ENCODE results near the gene CAPN1.
"Not testable (repeated sequence)": the region's sequence is repeated elsewhere in the genome, so short reads cannot be mapped to it uniquely, and the experiment has no call there.

CAPN1 gene

GRCh38 chr11:65216830-65217229 lies 35.1 kb downstream of the CAPN1 start:
- DNase-seq (ENCODE audit: extremely low read depth in 1 of 2, low read depth in 1 of 2): no peak

- no peak for DNase-seq (ENCODE audit: extremely low read depth in 1 of 2, low read depth in 1 of 2)
These were observed 36.0 kb downstream of the CAPN1 start for GRCh38 chr11:65217441-65218423.

- no peak for DNase-seq (ENCODE audit: extremely low read depth in 1 of 2, low read depth in 1 of 2)
These were observed 36.7 kb downstream of the CAPN1 start for GRCh38 chr11:65218446-65218845.

GRCh38 chr11:65219930-65220213 lies 38.1 kb downstream of the CAPN1 start:
- no peak for DNase-seq (ENCODE audit: extremely low read depth in 1 of 2, low read depth in 1 of 2)

DNA sequence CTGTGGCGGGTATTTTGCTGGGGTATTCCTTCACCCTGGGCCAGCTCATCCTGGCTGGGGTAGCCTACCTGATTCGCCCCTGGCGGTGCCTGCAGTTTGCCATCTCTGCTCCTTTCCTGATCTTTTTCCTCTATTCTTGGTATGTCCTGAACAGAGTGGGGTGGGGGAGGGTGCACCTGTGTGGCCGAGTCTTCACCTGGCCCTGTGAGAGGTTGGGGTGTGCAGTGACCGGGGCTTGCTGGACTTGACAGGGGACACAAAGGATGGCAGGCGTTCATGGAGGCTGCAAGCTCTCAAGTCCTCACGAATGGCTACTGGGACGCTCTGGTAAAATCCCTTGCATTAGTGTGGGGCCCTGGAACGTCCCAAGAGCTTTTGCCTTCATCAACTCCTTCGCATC lies 39.3 kb downstream of the CAPN1 start:
- DNase-seq (ENCODE audit: extremely low read depth in 1 of 2, low read depth in 1 of 2): no peak

- DNase-seq (ENCODE audit: extremely low read depth in 1 of 2, low read depth in 1 of 2): no peak
These were observed 41.3 kb downstream of the CAPN1 start for GRCh38 chr11:65223011-65223410.

- no peak for DNase-seq (ENCODE audit: extremely low read depth in 1 of 2, low read depth in 1 of 2)
These were observed 43.2 kb downstream of the CAPN1 start for GRCh38 chr11:65224930-65225278.

DNA sequence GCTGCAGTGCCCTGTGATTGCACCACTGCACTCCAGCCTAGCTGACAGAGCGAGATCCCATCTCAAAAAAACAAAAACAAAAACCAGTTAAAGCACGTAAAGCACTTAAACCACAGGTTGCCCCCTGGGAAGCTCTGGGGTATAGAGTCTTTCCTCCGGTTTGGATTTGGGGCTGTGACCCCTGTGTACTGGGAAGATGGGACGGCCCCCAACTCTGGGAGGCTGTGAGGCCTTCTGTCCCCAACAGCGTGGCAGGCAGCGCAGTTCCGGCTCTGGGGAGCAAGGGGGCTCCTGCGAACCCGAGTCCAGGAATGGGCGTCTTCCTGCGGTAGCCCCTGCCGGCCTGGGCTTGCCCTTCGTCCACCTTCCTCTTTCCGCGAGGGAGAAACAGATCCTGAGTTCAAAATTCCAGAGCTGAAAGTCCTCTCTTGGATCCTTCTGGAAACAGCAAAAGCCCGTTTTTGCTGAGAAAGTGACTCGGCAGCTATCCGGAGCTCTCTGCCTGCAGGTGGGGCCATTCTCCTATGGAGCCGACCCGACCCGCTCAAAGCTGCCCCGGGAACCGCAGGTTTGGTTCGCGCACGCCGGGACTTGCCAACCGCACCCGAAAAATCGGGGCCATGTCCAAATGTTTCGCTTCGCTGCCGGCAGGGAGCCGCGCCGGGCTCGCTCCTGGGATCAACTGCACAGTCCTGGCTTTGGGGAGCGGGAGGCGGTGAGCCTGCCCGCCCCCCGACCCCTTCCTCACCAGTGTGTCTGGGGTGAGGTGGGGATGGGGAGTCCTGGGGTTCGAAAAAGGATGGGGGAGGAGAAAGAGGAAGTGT lies 43.8 kb downstream of the CAPN1 start:
- DNase-seq (ENCODE audit: extremely low read depth in 1 of 2, low read depth in 1 of 2): peak in 1 of 2 donors; percentile 35

DNA sequence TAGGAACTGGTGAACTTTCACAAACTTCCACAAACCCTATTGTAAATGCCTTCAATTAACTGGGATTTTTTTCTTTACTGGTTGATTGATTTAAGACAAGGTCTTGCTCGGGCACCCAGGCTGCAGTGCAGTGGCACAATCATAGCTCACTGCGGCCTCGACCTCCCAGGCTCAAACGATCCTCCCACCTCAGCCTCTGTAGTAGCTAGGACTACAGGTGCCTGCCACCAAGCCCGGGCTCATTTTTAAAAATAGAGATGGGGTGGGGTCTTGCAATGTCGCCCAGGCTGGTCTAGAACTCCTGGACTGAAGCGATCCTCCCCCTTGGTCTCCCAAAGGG lies 44.3 kb downstream of the CAPN1 start:
- DNase-seq (ENCODE audit: extremely low read depth in 1 of 2, low read depth in 1 of 2): no peak

GRCh38 chr11:65227879-65228278 lies 46.2 kb downstream of the CAPN1 start:
- no peak for DNase-seq (ENCODE audit: extremely low read depth in 1 of 2, low read depth in 1 of 2)

DNA sequence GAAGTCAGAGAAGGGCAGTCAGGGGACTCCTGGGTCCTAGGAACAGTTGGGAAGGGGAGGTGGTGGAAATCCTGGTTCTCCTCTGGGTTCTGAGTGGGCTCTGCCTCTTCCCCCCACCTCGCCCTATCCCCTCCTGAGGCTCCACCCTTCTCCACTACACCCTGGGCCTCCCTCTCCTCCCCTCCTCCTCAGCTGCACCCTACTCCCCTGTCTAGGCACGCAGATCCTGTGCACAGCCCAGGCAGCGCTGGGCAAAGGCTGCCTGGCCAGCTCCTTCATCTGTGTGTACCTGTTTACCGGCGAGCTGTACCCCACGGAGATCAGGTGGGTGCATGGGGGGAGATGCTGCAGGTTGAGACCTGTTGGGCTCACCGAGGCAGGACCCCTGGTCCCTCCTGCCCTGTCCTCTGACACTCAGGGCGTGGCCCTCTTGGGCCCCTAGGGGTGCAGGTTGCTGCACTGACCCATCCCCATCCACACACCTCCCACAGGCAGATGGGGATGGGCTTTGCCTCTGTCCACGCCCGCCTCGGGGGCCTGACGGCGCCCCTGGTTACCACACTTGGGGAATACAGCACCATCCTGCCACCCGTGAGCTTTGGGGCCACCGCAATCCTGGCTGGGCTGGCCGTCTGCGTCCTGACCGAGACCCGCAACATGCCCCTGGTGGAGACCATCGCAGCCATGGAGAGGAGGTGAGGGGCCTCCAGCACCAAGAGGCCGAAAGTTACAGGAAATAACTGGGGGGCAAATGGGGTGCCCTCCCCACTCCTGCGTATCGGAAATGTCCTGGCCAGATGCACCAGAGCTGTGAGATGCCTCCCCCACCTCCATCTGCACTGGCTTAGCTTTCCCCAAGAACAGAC lies 54.7 kb downstream of the CAPN1 start:
- no peak for DNase-seq (ENCODE audit: extremely low read depth in 1 of 2, low read depth in 1 of 2)

GRCh38 chr11:65238302-65238701 lies 56.6 kb downstream of the CAPN1 start:
- DNase-seq (ENCODE audit: extremely low read depth in 1 of 2, low read depth in 1 of 2): not testable (repeated sequence)

- no peak for DNase-seq (ENCODE audit: extremely low read depth in 1 of 2, low read depth in 1 of 2)
These were observed 59.4 kb downstream of the CAPN1 start for GRCh38 chr11:65241134-65241533.

DNA sequence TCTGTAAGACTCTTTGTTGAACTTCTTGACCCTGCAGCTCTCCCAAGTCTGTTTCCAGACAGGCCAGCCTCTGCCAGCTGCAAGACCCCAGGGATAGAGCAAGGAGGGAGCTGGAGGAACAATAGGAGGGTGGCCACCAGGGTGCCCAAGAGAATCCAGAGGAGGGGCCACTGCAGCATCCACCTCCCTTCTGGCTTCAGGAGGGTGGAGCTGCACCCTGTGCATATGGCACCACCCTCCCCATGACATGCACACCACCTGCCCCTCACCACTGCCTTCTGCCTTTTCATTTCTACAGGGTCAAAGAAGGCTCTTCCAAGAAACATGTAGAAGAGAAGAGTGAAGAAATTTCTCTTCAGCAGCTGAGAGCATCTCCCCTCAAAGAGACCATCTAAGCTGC lies 60.0 kb downstream of the CAPN1 start:
- DNase-seq (ENCODE audit: extremely low read depth in 1 of 2, low read depth in 1 of 2): no peak

DNA sequence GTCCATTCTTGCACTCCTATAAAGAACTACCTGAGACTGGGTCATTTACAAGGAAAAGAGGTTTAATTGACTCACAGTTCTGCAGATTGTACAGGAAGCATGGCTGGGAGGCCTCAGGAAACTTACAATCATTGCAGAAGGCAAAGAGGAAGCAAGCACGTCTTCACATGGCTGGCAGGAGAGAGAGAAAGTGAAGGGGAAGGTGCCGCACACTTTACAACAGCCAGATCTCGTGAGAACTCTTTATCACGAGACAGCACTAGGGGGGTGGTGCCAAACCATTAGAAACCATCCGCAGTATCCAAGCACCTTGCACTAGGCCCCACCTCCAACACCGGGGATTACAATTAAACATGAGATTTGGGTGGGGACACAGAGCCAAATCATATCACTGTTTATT lies 60.7 kb downstream of the CAPN1 start:
- no peak for DNase-seq (ENCODE audit: extremely low read depth in 1 of 2, low read depth in 1 of 2)

DNA sequence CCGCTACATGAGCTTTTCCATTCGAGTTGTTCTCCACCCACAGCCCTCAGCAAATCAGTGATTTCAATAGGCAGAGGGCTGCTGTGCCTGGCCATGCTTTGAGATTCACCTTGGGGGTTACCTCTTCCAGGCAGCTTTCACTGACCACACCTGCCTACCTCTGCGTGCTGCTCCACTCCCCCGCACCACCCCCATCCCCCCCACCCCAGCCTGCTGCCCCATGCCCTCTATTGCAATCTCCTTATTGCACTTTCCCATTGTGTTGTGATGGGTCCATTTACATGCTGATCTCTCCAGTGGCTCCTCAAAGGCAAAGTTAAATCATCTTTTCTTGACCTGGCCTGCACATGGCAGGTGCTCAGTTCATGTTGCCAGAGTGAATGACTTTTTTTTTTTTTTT lies 62.1 kb downstream of the CAPN1 start:
- no peak for DNase-seq (ENCODE audit: extremely low read depth in 1 of 2, low read depth in 1 of 2)

GRCh38 chr11:65245046-65245445 lies 63.3 kb downstream of the CAPN1 start:
- DNase-seq (ENCODE audit: extremely low read depth in 1 of 2, low read depth in 1 of 2): not testable (repeated sequence)

DNA sequence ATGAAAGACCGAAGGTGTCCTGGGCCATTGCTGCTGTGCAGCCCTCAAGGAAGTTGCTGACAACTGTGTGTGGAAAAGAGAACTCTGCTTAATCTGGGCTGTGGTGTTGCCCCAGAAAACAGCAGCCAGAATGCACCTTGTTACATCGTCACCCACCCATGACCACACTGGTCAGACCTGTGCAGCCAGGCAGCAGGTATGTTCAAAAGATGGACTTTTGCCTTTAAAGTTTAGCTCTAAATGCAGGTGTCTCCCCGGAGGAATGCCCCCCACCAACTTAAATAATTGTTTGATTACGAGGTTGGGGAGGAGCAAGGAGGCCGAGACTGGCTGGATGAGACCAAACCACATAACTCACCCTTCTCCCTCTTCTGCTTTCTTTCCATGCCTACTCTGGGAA lies 64.8 kb downstream of the CAPN1 start:
- no peak for DNase-seq (ENCODE audit: extremely low read depth in 1 of 2, low read depth in 1 of 2)

DNA sequence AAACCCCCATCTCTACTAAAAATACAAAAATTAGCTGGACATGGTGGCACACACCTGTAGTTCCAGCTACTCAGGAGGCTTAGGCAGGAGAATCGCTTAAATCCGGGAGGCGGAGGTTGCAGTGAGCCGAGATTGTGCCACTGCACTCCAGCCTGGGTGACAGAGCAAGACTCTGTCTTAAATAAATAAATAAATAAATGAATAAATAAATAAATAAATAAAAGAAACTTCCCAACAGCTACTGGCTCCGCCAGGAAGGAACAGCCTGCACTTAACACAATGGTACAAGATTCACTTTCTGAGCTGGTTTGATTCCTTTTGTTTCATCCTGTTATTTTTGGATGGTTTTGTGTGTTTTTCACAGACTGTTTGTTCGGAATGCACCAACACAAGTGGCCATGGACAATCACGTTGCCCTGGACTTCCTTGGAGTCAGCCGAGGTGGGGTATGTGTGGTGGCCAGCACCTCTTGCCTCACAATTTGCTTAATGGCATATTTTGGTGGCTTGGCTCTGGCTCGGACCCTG lies 66.5 kb downstream of the CAPN1 start:
- DNase-seq (ENCODE audit: extremely low read depth in 1 of 2, low read depth in 1 of 2): not testable (repeated sequence)

DNA sequence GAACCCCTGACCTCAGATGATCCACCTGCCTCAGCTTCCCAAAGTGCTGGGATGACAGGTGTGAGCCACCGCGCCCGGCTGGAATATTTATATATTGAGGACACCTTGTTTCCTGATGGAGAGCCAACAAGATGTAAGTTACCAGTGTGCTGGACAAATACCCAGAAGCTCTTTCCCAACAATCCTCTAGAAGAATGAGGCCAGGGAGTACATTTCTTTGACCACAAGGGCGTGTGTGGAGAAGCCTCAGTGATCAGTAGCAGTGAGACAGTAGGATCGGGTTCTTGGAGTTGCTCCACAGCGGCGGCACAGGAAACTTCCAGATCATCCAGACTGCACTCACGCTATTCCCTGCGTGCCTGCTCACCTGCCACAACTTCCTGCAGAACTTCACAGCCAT lies 69.7 kb downstream of the CAPN1 start:
- no peak for DNase-seq (ENCODE audit: extremely low read depth in 1 of 2, low read depth in 1 of 2)

- no peak for DNase-seq (ENCODE audit: extremely low read depth in 1 of 2, low read depth in 1 of 2)
These were observed 73.0 kb downstream of the CAPN1 start for GRCh38 chr11:65254724-65255123.

Data from stimulated activated CD8-positive, alpha-beta memory T cell treated with anti-CD3 and anti-CD28 coated beads, Interleukin-7, amount 100 ng/mL, for 48 hours (primary cell).